GM12878 (cell line): ENCODE data around the gene DISP2.

Experiments used
- EED ChIP-seq: sonication (generic); IDR thresholded peaks from 2 replicates; pipeline ENCODE4 v1.6.1; 2016; ENCODE audit warnings: antibody characterized with exemption, low read depth
- NFYB ChIP-seq: IDR thresholded peaks from 2 replicates; pipeline ENCODE4 v1.6.1; 2011; ENCODE audit warnings: low read depth, mild to moderate bottlenecking, low read length, improper control_type of control experiment, moderate library complexity; ENCODE audit not compliant: insufficient read depth
- POLR2AphosphoS2 ChIP-seq: IDR thresholded peaks from 2 replicates; pipeline ENCODE4 v1.6.1; 2011; ENCODE audit warnings: low read depth, mild to moderate bottlenecking, low read length, improper control_type of control experiment, moderate library complexity

DNA sequence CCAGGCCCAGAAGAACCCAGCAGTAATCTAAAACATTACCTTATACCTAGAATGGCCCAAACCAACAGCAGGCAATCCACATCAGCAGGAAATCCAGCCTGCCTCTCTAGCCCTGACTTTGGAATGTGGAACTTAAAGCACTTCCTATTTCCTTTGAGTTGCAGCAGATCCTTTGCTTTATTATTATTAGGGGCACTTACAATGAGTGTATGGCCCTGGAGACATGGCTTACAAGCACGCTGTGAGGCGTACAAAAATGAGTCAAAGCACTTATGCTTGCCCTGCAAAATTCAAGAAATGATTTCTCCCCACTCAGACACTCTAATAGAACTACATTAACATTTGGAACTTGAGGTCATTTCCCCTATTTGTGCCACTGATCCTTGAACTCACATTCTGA is 15.0 kb downstream of the DISP2 start:
- TF ChIP-seq EED (no peak), NFYB (no peak), POLR2AphosphoS2 (no peak)
